GM18858 (cell line): ENCODE results near the gene DLX5.
"Not testable (repeated sequence)": the region's sequence is repeated elsewhere in the genome, so short reads cannot be mapped to it uniquely, and the experiment has no call there.

ENCODE experiments used
- ATAC-seq: cut with Tn5 transposase; IDR thresholded peaks from one replicate; pipeline ENCODE4 v1.9.1; 2021; ENCODE audit not compliant: unreplicated experiment

DLX5 gene

DNA sequence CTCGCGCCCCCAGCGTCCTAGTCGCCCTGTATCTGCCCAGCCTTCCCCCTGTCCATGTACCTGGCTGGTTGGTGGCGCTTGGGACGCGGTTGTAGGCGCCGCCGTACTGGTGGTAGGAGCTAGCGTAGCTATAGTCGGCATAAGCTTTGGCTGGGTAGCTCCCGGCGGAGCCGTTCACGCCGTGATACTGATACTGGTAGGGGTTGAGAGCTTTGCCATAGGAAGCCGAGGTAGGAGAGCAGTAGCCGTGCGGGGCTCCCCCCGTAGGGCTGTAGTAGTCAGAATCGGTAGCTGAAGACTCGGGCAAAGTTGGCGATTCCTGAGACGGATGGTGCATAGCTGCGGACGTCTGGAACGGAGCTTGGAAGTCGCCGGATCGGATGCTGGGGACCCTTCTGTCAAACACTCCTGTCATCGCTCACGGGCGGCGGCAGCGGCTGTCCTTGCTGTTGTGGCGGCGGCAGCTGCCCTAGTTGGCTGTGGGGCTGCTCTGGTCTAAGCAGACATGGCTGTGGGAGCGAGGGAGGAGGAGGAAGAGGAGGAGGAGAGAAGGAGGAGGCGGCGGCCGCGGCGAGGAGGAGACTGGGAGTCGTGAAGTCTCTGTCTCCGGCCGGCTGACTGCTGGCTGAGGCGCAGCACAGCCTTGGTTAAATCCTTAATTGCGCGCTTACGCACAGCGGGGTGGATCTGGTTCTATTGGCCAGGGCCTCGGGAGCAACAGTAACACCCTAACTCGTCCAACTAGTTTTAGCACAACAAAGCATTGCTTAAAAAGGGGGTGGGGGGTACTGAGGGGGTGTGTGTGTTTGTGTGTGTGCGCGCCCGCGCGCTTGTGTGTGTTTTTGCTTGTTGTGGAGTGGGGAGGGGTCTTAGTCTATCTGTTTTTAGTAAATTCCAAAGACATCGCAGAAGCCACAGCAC lies at the start of gene DLX5:
Gene DLX5, minus strand, starts transcription at position 623 of the 921 bp plus-strand sequence. Its CDS starts 208 bp downstream, at position 415.
- ATAC-seq = no peak

DNA sequence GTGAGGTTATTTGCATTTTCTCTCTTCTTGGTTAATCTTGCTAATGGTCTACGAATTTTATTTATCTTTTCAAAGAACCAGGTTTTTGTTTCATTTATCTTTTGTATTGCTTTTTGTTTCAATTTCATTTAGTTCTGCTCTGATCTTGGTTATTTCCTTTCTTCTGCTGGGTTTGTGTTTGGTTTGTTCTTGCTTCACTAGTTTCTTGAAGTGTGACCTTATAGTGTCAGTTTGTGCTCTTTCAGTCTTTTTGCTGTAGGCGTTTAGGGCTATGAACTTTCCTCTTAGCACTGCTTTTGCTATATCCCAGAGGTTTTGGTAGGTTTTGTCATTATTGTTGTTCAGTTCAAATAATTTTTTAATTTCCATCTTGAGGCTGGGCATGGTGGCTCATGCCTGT lies 47.4 kb upstream of the DLX5 start:
- not testable (repeated sequence) for ATAC-seq

GRCh38 chr7:97064972-97065587 lies 40.4 kb upstream of the DLX5 start:
- peak; percentile 78 for ATAC-seq

DNA sequence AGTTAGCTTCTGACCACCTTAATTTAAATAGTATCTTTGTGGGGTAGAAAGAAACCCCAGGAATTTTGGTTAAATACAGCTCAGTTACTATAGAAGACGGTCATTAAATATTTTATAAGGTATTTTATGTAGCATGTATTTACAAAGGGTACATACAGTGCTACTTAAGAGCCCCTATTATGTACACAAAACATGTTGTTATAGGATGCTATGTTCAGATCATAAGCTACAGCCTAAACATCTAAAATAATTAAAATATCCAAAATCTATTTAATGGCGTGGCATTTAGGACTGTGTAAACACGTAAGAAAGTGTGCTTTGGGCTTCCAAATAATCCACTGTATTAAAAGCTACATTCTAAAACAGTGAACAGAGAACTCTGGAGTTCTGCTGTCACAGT lies 39.4 kb upstream of the DLX5 start:
- no peak for ATAC-seq

DNA sequence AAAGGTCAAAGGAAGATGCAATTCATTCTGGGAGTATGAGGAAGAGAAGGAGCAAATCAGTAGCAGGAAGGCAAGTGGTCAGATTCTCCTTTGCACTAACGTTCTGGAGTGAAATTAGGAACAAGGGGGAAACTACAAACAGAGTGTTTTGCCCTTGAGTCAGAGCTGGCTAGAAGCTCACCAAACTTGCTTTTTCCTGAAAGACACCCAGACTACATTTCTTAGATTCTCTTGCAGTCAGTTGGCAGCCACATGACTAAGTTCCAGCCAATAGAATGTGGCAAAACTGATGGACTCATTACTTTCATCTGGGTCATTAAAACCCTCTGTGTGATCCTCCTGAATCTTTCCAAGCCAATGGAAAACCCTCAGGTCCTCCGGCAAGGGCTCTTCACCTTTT lies 18.6 kb upstream of the DLX5 start:
- no peak for ATAC-seq

GRCh38 chr7:97039374-97040065 lies 14.9 kb upstream of the DLX5 start:
- ATAC-seq = no peak

DNA sequence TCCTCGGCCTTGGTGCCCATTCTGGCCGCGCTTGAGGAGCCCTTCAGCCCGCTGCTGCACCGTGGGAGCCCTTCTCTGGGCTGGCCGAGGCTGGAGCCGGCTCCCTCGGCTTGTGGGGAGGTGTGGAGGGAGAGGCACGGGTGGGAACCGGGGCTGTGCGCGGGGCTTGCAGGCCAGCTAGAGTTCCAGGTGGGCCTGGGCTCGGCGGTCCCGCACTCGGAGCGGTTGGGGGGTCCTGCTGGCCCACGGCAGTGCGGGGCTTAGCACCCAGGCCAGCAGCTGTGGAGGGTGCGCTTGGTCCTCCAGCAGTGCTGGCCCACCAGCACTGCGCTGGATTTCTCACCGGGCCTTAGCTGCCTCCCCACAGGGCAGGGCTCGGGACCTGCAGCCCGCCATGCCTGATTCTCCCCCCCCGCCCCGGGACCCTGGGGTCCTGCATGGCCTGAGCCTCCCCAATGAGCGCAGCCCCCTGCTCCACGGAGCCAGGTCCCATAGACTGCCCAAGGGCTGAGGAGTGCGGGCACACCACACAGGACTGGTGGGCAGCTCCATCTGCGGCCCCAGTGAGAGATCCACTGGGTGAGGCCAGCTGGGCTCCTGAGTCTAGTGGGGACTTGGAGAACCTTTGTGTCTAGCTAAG lies 9.7 kb upstream of the DLX5 start:
- not testable (repeated sequence) for ATAC-seq

- peak; percentile 81 for ATAC-seq
Measured at GRCh38 chr7:97027427-97028234, 3.0 kb upstream of the DLX5 start.

DNA sequence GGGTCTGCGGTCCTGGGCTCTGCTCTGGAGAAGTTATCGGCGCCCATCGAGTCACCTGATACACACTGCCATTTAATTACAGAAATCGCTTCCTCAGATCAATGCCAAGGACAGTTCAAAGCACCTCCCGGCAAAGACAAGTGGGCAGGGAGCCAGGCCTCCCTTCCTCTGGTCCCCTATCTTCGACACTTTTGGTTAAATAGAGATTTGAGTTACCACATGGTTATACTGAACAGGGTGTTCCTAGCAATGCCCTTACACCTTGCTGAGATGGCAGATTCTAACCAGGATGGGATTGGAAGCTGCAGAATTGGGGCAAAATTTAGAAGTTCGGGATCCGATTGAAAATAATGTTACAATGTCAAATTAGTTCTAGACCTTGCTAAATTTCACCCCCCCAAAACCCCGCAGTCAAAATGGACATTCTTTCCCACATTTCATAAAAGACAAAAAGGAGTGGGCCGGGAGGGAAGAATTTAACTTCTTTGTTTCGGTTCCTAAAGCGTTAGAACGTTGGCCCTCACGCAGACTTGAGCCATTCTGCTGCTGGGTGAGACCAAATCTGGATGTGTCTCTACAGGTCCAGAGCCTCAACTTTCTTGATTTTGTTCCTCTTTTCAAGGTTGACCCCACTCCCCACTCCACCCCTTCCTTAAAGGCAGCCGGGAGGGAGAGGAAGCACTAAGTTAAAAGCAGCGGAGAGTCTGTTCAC lies 2.2 kb upstream of the DLX5 start:
- peak; percentile 15 for ATAC-seq

DNA sequence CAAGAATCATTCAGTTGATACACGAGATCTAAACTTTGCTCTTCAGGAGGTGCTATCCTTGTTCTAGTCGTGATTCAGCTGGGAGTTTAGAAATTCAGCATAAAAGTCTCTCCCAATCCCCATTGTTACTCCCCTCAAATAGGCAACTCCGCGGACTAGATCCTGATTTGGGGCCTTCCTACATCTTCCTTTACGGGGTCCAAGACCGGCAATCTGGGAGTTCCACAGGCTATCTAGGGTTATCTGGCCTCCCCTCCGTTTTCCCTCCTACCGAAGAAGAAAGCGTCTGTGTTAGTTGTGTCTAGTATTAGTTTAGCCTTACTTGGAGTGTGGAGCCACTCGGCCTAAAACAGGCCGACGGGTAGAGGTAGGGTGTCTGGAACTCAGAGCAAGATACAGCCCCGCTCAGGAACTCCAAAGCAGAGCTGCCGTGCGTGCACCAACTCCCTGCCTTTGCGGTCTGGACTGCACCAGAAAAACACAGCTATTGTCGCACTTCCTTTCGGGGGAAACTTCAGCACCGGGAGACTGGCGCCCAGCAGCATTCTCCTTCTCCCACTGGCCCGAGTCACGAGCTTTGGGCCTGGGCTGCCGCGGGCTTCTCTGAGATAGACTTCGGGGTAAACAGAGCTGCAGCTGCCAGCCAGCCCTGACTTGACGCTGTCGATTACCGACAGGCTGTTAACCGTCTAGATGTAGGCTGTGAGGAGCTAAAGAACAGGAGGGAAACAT lies 1.5 kb upstream of the DLX5 start:
- ATAC-seq = no peak

GRCh38 chr7:97025130-97025499 lies 484 bp upstream of the DLX5 start:
- no peak for ATAC-seq

- ATAC-seq = no peak
Measured at GRCh38 chr7:97022491-97023306, 1.9 kb downstream of the DLX5 start.

DNA sequence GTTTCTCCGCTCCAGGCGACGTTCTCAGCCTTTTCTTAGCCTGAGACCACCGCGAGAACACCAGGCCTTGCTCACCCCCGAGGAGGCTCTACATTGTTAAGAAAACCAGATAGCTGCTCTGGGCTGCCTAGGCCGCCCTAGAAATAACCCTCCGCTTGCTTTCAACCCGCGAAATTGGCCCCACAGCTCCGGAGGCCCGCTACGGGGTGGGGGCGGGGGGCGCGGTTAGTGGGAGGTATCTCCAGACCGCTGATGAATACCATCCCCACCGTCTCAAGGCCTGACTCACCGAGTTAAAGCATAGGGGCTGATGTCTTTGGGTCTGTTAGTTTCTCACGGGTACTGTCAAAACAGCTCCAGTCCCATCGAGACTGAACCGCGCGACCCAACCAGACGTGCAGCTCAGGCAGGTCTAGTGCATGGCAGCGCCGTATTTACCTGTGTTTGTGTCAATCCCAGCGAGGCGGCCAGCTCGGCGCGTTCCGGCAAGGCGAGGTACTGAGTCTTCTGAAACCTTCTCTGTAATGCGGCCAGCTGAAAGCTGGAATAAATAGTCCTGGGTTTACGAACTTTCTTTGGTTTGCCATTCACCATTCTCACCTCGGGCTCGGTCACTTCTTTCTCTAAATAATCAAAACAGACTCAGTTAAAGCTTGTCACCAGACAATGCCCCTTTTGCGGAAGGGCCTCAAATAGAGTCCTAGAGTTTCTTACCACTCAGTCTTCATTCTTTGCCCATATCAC lies 2.7 kb downstream of the DLX5 start:
- no peak for ATAC-seq

DNA sequence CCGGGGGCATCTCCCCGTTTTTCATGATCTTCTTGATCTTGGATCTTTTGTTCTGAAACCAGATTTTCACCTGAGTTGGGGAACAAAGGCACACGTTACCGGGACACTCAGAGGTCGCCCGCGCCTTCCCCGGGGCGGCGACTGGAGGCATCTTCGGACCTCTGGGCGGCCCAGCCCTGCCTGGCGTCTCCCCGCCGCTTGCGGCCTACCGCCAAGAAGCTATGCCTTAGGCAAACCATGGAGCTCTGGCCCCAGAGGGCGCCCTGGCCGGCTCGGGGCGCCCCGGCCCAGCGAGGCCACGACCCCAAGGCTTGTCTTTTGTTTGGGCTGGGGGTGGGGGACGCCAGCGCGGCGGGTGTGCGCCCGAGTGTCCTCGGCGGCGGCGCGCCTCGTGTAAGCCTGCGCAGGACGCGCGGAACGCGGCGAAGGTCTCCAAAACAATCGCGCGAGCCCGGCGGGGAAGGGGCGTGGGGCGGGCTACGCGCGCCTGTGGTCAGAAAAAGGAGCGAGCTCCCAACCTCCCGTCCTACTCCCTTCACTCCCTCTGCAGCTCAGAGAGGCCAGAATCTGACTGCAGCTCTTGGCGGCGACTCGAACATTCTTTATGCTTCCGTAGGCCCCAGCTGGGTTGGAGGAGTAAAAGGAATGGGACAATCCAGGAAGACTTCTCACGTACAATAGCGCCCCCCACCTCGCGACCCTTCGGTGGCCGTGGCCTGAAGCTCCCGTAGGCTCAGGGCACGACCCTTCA lies 3.5 kb downstream of the DLX5 start:
- no peak for ATAC-seq

- ATAC-seq = no peak
Measured at GRCh38 chr7:97020601-97020995, 4.0 kb downstream of the DLX5 start.

DNA sequence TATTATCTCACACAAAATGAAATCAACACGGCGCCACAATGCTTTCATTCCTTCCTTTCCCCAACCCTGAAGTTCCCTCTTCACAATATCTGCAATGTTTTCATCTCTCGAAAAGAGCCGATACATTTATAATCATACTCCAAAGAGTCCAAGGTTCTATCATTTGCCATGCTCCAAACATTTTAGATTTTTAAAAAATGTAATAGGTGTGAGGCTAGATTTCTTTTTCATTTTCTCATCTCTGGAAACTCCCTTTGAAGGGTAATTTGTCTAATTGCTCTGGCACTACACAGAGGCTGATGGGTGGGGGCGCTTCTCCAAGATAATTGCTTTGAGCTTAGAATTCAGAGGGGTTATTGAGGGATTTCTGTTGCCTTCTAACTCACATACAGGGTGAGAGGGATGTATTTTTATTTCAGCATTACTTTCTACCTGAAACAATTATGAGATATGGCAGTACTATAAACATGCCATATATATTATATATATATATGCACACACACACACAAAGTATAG lies 4.9 kb downstream of the DLX5 start:
- ATAC-seq = no peak
